GM19372 (cell line): ENCODE measurements around the gene KEL.

Experiments used
- ATAC-seq: cut with Tn5 transposase; IDR thresholded peaks from one replicate; pipeline ENCODE4 v1.9.1; 2021; ENCODE audit warnings: mild to moderate bottlenecking, low read depth, moderate library complexity; ENCODE audit not compliant: unreplicated experiment

The KEL gene

GRCh38 chr7:142962991-142963390 is 828 bp upstream of the KEL start:
- ATAC-seq, result no peak

DNA sequence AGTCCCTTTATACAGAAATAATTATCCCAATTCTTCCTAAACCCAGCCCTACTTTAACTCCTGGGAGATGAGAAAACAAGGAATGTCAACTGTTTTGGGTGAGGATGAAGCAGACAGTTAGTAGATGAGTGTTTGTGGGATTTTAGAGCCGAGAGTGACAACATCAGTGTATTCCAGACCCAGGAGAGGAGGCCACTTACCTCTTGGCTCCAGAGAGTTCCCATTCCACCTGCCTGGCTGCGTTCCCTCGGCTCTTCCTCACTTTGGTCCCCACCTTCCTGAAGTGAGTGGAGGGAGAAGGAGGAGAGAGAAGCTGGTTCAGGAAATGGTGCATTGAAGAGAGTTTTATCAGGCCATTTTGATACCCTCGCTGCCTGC is 579 bp downstream of the KEL start:
- ATAC-seq, result no peak

GRCh38 chr7:142960955-142961512 is 1.1 kb downstream of the KEL start:
- ATAC-seq, result no peak

- ATAC-seq, result no peak
Measured at GRCh38 chr7:142959202-142959601, 3.0 kb downstream of the KEL start.

DNA sequence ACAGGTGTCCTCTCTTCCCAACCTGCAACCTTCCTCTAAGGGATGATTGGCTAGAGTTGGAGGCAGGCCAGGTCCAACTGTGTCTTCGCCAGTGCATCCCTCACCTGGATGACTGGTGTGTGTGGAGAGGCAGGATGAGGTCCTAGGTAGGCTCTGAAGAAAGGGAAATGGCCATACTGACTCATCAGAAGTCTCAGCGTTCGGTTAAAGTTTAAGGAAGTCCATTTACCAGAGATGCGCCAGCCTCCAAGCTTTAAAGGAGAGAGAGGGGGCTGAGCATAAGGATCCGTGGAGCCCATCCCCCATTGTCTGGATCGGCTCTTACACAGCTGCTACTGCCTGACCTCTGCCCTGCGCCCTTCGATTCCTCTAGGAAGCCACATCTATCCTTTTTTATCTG is 4.4 kb downstream of the KEL start:
- no peak for ATAC-seq

- no peak for ATAC-seq
Measured at GRCh38 chr7:142956951-142957623, 5.1 kb downstream of the KEL start.

- no peak for ATAC-seq
Measured at GRCh38 chr7:142954680-142955268, 7.4 kb downstream of the KEL start.

DNA sequence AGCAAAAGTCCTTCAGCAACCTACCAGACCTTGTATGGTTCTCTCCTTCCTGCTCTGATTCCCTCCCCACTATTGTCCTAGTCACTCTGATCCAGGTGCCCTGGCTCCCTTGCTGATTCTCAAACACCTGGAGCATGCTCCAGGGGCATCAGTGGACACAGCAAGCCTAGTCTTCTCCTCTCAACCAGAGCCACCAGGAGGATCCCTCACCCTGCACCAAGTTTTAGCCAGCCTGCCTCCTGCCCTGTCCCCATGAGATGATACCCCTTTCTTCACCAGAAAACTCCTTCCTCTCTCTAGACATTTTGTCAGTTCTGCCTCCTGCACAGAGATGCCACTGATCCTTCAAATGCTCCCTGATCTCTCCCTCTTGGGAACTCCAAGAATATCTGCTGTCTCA is 11.9 kb downstream of the KEL start:
- ATAC-seq, result no peak

- no peak for ATAC-seq
Measured at GRCh38 chr7:142948603-142949002, 13.6 kb downstream of the KEL start.

DNA sequence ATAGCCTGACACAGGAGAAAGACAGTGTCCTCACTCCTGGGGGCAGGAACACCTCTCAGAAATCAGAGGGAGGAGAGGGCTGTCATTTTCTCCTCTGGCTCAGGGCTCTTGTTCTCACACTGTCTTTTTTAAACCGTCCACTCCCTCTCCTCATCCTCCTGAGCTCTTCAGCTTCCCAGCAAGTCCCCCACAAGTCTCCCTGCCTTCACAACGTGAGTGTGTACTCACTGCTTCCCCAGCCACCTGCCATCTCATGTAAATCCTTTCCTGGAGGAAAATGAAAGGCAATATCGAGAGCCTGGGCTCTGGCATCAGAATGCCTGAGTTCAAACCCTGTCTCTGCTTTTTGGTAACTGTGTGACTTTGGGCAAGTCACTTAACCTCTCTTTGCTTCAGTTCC is 17.2 kb downstream of the KEL start:
- no peak for ATAC-seq

- ATAC-seq, result no peak
Measured at GRCh38 chr7:142943706-142944268, 18.4 kb downstream of the KEL start.

DNA sequence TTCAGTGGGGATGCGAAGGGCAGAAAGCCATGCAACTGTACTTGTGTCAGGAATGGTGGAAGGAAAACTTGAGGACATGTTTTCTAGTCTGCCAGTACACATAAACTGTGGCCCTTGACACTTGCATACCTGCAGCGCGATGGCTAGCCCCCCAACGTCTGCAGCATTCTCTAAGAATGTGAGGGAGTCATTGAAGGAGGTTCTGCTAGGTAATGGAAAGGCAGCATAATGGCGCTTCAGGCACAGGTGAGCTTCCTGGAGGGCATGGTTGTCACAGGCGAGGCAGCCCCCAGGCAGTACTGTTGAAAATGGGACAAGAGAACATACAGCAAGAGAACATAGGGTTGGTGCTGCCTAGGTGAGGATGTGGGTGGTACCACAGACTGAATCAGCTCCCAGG is 19.4 kb downstream of the KEL start:
- ATAC-seq, result no peak

DNA sequence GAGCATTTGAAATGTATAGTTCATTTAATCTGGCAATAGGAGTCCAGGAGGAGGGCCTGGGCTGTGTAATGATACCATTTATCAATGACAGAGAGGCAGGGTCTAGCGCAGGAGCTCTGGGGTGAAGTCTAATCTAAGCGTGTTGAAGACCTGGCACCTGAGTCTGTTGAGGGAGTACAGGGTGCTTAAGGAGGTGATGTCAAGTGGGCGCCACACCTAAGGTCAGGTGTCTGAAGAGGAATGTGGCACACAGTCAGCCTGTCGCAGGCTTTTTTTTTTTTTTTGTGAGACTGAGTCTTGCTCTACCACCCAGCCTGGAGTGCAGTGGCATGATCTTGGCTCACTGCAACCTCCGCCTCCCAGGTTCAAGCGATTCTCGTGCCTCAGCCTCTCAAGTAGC is 20.6 kb downstream of the KEL start:
- no peak for ATAC-seq

GRCh38 chr7:142940966-142941535 is 21.1 kb downstream of the KEL start:
- no peak for ATAC-seq

GRCh38 chr7:142939226-142939910 is 22.8 kb downstream of the KEL start, which contains the start of gene LLCFC1:
Gene LLCFC1, plus strand, starts transcription at chr7:142939484. Its CDS starts 138 bp downstream, at chr7:142939622.
- ATAC-seq, result no peak

- ATAC-seq, result no peak
Measured at GRCh38 chr7:142938611-142939010, 23.6 kb downstream of the KEL start.

GRCh38 chr7:142935941-142936565 is 26.1 kb downstream of the KEL start:
- no peak for ATAC-seq

GRCh38 chr7:142934056-142934455 is 28.1 kb downstream of the KEL start:
- no peak for ATAC-seq

GRCh38 chr7:142933624-142934023 is 28.5 kb downstream of the KEL start, which contains the start of gene TRPV5:
Gene TRPV5, minus strand, starts transcription at chr7:142933746. Its CDS starts 287 bp downstream, at chr7:142933459.
- ATAC-seq, result no peak

GRCh38 chr7:142933092-142933475 is 29.1 kb downstream of the KEL start:
- ATAC-seq, result no peak
